Measurements from ENCODE around the gene GCNT1.
"Not testable (repeated sequence)": the region's sequence is repeated elsewhere in the genome, so short reads cannot be mapped to it uniquely, and the experiment has no call there.

GCNT1 gene

DNA sequence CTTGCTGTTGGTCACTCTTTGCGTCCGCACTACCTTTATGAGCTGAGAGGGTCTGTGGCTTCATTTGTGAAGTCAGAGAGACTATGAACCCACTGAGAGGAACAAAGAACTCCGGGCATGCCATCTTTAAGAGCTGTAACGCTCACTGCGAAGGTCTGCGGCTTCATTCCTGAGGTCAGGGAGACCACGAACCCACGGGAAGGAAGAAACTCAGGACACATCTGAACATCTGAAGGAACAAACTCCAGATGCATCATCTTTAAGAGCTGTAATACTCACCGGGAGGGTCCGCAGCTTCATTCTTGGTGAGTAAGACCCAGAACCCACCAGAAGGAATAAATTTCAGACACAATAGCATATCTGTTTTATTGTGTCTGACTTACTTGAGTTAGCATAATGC, 19.2 kb downstream of the GCNT1 start:
- DNase-seq (ENCODE audit: extremely low spot score): no peak
- CTCF ChIA-PET: interaction anchor here (1.5 kb wide), 1 partner anchor 180 kb away, joined by 4 read pairs; no protein-coding TSS in a partner anchor
- POLR2A ChIA-PET: no interaction called here
- TF ChIP-seq, protein P1, sequence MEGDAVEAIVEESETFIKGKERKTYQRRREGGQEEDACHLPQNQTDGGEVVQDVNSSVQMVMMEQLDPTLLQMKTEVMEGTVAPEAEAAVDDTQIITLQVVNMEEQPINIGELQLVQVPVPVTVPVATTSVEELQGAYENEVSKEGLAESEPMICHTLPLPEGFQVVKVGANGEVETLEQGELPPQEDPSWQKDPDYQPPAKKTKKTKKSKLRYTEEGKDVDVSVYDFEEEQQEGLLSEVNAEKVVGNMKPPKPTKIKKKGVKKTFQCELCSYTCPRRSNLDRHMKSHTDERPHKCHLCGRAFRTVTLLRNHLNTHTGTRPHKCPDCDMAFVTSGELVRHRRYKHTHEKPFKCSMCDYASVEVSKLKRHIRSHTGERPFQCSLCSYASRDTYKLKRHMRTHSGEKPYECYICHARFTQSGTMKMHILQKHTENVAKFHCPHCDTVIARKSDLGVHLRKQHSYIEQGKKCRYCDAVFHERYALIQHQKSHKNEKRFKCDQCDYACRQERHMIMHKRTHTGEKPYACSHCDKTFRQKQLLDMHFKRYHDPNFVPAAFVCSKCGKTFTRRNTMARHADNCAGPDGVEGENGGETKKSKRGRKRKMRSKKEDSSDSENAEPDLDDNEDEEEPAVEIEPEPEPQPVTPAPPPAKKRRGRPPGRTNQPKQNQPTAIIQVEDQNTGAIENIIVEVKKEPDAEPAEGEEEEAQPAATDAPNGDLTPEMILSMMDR (IDR thresholded peaks at IDR 0.05; ENCODE audit: control extremely low read depth, extremely low read depth, low read depth, missing control alignments): no peak

DNA sequence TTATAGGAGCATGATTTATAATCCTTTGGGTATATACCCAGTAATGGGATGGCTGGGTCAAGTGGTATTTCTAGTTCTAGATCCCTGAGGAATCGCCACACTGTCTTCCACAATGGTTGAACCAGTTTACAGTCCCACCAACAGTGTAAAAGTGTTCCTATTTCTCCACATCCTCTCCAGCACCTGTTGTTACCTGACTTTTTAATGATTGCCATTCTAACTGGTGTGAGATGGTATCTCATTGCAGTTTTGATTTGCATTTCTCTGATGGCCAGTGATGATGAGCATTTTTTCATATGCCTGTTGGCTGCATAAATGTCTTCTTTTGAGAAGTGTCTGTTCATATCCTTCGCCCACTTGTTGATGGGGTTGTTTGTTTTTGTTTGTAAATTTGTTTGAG, 20.4 kb downstream of the GCNT1 start:
- POLR2A ChIA-PET; DNase-seq (ENCODE audit: extremely low spot score); CTCF ChIA-PET: not testable (repeated sequence)

DNA sequence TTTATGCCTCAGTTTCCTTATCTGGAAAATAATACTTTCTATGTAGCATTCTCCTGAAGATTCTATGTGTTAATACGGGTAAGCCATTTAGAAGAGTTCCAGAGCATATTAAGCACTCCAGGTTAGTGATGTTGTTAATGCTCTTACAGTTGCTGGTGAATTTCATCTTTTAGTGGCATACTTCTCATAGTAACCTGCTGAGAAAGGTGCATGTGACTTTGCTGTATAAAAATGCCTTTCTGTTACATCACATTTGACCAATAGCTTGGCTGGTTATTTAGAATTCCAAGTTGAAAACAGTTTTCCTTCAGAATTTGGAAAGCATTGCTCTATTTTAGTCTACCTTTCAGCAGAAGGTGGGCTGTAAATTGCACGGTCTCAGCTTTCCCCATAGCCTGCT, 27.2 kb downstream of the GCNT1 start:
- ChIA-PET POLR2A (no interaction called here), CTCF (interaction anchor here (0.6 to 1.3 kb wide), 4 partner anchors 13 to 94 kb away, joined by 3 to 4 read pairs (median 3); no protein-coding TSS in a partner anchor)
- TF ChIP-seq, protein P1 (IDR thresholded peaks at IDR 0.05; ENCODE audit: control extremely low read depth, extremely low read depth, low read depth, missing control alignments): no peak

DNA sequence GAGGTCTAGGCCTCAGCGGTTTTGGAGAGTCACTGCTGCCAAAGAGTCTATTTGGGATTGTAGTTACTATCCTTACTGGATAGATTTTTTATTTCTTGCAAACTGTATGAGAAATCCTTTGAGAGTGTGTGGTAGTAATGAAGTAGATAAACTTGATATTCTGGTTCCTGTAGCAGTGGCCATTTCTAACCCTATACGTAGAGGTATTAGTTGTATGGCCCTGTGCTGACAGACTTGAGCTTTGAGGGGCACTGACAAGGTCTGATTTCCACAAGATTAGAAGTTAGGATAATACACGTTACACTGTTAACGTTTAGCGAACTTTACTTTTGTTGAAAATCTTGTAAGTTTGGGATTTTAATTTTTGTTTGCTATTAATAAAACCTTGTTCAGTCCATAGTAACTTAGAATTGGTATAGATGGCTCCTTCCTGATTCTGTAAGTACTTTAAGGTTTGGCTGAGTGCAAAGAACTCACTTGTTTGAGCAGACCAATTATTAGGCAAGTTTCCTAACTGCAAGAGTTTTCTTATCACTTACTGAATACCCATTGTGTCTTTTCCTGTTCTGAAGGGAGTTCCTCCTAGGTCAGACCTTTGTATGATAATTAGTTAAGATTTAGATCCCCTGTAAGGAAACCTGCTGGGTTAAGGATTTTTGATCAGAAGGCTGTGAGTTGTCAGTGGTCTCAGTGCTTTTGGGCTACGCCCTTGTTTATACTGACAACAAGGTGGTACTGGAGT, 31.4 kb downstream of the GCNT1 start:
- TF ChIP-seq, protein P1 (IDR thresholded peaks at IDR 0.05; ENCODE audit: control extremely low read depth, extremely low read depth, low read depth, missing control alignments): no peak
- ChIA-PET CTCF (interaction anchor here (0.7 to 1.8 kb wide), 4 partner anchors 8 to 27 kb away, joined by 3 to 7 read pairs (median 4); no protein-coding TSS in a partner anchor), POLR2A (no interaction called here)
- no peak for DNase-seq (ENCODE audit: extremely low spot score)

More for the DNA sequence above, 27.2 kb downstream of the GCNT1 start:
- no peak for DNase-seq (ENCODE audit: extremely low spot score)

DNA sequence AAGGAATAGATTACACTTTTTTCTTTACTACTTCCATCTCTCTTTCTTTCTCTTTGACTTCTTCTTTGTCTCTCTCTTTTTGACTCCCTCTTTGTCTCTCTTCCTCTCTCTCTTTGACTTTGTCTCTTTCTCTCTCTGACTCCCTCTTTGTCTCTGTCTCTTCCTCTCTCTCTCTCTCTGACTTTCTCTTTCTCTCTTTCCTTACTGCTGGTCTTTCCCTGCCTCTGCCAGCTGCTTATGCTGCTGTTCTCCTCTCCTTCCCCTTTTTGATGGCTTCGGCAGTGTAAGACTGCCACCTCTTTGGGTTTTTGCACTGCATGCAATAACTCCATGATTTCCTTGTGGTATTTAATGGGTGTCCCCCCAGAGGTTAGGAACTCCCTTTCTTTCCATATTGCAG, 32.1 kb downstream of the GCNT1 start:
- POLR2A ChIA-PET; DNase-seq (ENCODE audit: extremely low spot score): not testable (repeated sequence)
- CTCF ChIA-PET: interaction anchor here (0.7 kb wide), 1 partner anchor 18 kb away, joined by 4 read pairs; no protein-coding TSS in a partner anchor

DNA sequence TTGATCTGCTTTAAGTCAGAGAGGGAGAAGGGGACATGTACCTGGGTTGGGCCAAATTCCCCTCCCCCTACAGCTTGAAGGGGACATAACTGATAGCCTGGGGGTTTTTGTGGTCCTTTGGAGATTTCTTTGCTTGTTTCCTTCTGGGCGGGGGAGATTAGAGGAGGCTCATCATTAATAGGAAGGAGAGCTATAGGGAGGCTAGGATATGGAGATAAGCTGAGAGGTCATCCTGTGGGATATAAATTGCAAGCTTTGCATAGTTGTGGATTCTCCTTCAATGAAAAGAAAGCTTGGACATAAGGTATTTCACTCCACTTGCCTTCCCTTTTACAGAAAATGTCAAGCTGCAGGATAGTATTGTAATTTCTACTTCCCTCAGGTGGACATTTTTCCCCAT, 34.5 kb downstream of the GCNT1 start:
- POLR2A ChIA-PET; DNase-seq (ENCODE audit: extremely low spot score): not testable (repeated sequence)
- CTCF ChIA-PET: interaction anchor here (1.1 to 3.1 kb wide), 2 partner anchors 15 to 20 kb away, joined by 3 to 9 read pairs; no protein-coding TSS in a partner anchor

DNA sequence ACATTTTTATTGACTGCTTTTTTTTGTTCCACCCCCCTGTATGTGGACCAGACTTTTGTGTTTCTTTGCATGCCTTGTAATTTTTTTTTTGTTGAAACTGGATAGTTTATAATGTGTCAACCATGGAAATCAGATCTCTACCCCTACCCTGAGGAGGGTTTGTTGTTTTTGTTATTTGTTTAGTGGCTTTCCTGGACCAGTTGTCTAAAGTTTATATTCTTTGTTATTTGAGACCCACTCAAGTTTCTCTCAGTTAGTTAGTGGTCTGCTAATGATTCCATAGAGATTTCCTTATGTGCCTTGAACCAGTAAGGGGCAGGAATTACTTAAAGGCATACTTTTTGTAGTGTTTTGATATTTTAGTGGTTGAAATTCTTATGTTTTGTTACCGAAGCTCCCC, 41.1 kb downstream of the GCNT1 start:
- CTCF ChIA-PET: no interaction called here

DNA sequence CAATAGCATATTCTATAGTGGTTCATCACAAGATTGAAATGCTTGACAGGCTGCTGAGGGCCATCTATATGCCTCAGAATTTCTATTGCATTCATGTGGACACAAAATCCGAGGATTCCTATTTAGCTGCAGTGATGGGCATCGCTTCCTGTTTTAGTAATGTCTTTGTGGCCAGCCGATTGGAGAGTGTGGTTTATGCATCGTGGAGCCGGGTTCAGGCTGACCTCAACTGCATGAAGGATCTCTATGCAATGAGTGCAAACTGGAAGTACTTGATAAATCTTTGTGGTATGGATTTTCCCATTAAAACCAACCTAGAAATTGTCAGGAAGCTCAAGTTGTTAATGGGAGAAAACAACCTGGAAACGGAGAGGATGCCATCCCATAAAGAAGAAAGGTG, 43.8 kb downstream of the GCNT1 start:
- ChIA-PET CTCF (interaction anchor here (0.7 to 2.0 kb wide), 5 partner anchors 10 to 44 kb away, joined by 3 to 5 read pairs (median 3); partner anchors contain the start of gene GCNT1), POLR2A (no interaction called here)
- TF ChIP-seq, protein P1 (IDR thresholded peaks at IDR 0.05; ENCODE audit: control extremely low read depth, extremely low read depth, low read depth, missing control alignments): no peak
- no peak for DNase-seq (ENCODE audit: extremely low spot score)

More for the DNA sequence above, 41.1 kb downstream of the GCNT1 start:
- POLR2A ChIA-PET: no interaction called here
- DNase-seq (ENCODE audit: extremely low spot score): no peak
- TF ChIP-seq, protein P1 (IDR thresholded peaks at IDR 0.05; ENCODE audit: control extremely low read depth, extremely low read depth, low read depth, missing control alignments): no peak
